Choroid plexus epithelial cell (primary cell): ENCODE data around the gene PLEKHM3.

Experiments used
- DNase-seq: peaks from one replicate; pipeline ENCODE4 v3.0.0-alpha.2; 2010; ENCODE audit warnings: low read depth
- H3K4me3 ChIP-seq: 2 replicates; pipeline ENCODE4 v1.5.1; 2011; ENCODE audit warnings: low read depth, mild to moderate bottlenecking, control low read depth, low read length, moderate library complexity
- CTCF ChIP-seq: conservative IDR thresholded peaks from 2 replicates; pipeline ENCODE4 v1.5.1; 2011; ENCODE audit warnings: low read depth, mild to moderate bottlenecking, control low read depth, inconsistent platforms, low read length, moderate library complexity

PLEKHM3 gene

GRCh38 chr2:207831584-207832248, 193.6 kb downstream of the PLEKHM3 start:
- H3K4me3 ChIP-seq: no peak overlapping the region
- no peak for TF ChIP-seq CTCF
- no peak for DNase-seq

GRCh38 chr2:207830778-207831438, 194.4 kb downstream of the PLEKHM3 start:
- TF ChIP-seq CTCF: no peak
- no peak overlapping the region for H3K4me3 ChIP-seq
- no peak for DNase-seq

- TF ChIP-seq CTCF: no peak
- no peak overlapping the region for H3K4me3 ChIP-seq
- peak; percentile 15 for DNase-seq
These were observed 196.8 kb downstream of the PLEKHM3 start for GRCh38 chr2:207828361-207829057.

GRCh38 chr2:207825978-207826377, 199.3 kb downstream of the PLEKHM3 start:
- no peak overlapping the region for H3K4me3 ChIP-seq
- no peak for DNase-seq
- TF ChIP-seq CTCF: no peak

GRCh38 chr2:207825045-207825954, 200.0 kb downstream of the PLEKHM3 start:
- no peak for DNase-seq
- TF ChIP-seq CTCF: no peak
- no peak overlapping the region for H3K4me3 ChIP-seq

GRCh38 chr2:207823865-207824264, 201.5 kb downstream of the PLEKHM3 start:
- no peak overlapping the region for H3K4me3 ChIP-seq
- no peak for DNase-seq
- no peak for TF ChIP-seq CTCF
